ENCODE data around the gene SKI.

SKI gene

GRCh38 chr1:2358651-2359640 lies 130.8 kb downstream of the SKI start:
- DNase-seq, result no peak
